ENCODE measurements around the gene ADAMTSL1.

ADAMTSL1 gene

DNA sequence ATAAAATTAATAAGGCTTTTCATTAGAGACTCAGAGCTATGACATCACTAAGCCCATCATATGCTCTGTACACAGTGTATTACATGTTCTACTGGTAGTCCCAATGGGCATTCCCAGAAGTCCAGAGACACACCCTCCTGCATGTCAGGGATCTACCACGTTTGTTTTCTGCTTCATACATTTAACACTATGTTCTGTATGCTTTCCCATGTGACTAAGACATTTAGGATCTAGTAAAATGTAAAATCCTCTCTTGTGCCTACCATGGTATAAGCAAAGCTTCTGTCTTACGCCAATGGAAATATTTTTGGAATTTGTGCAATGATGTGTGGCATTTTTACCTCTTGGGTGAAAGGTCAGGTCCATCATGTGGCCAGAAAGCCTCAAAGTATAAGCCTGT lies 192.4 kb downstream of the ADAMTSL1 start:
- H3K4me1 Mint-ChIP-seq = no peaks in the 10 kb centered on the region
- no peaks in the 10 kb centered on the region for H3K9me3 Mint-ChIP-seq
- H3K36me3 Mint-ChIP-seq = no peaks in the 10 kb centered on the region
- no peaks in the 10 kb centered on the region for H3K27me3 Mint-ChIP-seq
- no peak overlapping the region for H3K27ac Mint-ChIP-seq
- no peak for ATAC-seq
- H3K4me3 Mint-ChIP-seq = no peak overlapping the region

DNA sequence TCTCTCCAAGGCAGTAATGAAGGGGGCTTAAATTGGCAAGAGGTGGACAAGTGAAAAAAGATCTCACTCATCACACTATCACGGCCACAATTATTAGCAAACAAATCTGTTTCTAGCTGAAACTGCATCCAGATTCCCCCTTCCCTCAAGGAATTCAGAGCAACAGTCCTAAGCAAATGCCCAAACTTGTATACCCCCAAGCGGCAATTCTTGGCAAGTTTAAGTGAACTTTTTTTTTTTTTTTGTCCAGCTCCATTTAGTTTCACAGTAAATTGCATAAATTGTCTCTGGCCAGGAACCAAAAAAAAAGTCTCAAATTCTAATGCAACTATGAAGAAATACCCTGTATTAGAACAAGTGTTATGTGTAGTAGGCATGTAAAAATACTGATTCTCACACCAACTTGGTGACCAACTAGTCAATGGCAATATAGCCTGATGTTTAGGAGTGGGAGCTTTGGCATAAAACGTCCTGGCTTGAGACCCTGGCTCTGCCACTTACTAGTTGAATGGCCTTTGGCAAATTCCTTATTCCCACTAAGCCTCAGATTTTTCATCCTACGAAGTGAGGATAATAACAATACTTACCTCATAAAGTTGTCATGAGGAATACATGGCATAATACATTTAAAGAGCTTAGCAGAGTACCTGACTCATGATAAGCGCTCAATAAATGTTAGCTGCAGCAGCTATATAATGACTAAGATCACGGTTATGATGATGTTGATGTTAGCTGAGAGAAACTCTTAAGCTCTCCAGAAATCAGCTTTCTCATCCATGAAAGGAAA lies 193.2 kb downstream of the ADAMTSL1 start:
- Mint-ChIP-seq H3K27ac (no peak overlapping the region), H3K9me3 (no peaks in the 10 kb centered on the region), H3K4me1 (no peaks in the 10 kb centered on the region), H3K36me3 (no peaks in the 10 kb centered on the region), H3K4me3 (no peak overlapping the region), H3K27me3 (no peaks in the 10 kb centered on the region)
- no peak for ATAC-seq

DNA sequence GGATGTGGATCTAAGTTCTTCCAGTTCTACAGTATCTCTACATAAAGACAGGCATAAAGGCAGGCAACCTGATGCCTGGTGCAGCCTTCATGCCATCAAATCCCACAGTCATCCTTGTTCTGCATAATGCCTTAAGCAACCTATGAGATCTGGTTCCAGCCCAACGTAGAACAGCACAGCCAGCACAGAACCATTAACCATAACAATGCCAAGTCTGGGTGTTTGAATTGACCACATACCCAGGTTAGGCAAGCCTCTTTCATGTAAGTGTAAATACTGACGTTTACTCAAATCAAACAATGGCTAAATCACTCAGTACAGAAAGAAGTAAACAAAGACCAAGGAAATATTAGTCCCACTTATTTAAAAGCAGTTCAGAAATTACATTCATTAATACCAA lies 195.0 kb downstream of the ADAMTSL1 start:
- no peak overlapping the region for H3K4me3 Mint-ChIP-seq
- no peaks in the 10 kb centered on the region for H3K27me3 Mint-ChIP-seq
- ATAC-seq = no peak
- H3K9me3 Mint-ChIP-seq = no peaks in the 10 kb centered on the region
- no peaks in the 10 kb centered on the region for H3K36me3 Mint-ChIP-seq
- no peak overlapping the region for H3K27ac Mint-ChIP-seq
- H3K4me1 Mint-ChIP-seq = no peaks in the 10 kb centered on the region

DNA sequence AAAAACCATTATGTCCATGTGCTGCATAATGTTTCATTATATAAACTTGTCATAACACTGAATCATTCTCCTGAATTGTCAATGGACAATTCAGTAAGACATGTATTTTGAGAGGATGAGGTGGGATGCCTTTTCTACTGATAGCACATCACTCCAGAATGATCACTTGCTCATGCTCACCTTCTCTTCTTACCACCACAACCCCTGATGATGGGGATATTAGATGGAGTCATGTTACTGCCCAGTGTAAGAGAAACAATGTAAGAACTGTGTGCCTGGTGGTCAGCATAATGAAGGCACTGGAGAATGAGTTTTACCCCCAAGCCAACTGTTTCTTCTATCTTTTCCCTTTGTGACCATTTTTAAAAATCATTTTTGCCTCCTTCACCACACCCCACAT lies 198.8 kb downstream of the ADAMTSL1 start:
- no peaks in the 10 kb centered on the region for H3K27me3 Mint-ChIP-seq
- no peaks in the 10 kb centered on the region for H3K36me3 Mint-ChIP-seq
- ATAC-seq = no peak

DNA sequence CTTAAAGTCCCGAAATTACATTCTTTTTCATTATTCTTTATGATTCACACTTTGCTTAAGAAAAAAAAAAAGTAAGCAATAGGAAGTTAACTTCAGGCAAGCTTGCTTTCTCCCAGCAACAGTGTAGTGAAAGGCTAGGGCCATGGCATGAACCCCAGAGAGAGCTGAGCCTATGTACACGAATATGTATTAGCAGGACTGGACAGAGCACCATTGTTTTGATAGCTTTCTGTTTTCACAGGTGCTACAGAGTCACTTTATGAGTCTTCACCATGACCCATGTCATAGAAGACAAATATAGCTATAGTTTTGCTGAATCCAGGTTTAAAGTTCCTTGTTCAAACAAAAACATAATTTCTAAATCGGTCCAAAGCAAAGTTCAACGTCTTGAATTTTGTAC lies 199.2 kb downstream of the ADAMTSL1 start:
- peak; percentile 25 for ATAC-seq
- Mint-ChIP-seq H3K36me3 (no peaks in the 10 kb centered on the region), H3K4me3 (no peak overlapping the region), H3K27me3 (no peaks in the 10 kb centered on the region), H3K9me3 (no peaks in the 10 kb centered on the region), H3K4me1 (no peaks in the 10 kb centered on the region), H3K27ac (no peak overlapping the region)

More for the DNA sequence above, 198.8 kb downstream of the ADAMTSL1 start:
- H3K4me3 Mint-ChIP-seq = no peak overlapping the region
- no peaks in the 10 kb centered on the region for H3K9me3 Mint-ChIP-seq
- no peak overlapping the region for H3K27ac Mint-ChIP-seq
- no peaks in the 10 kb centered on the region for H3K4me1 Mint-ChIP-seq

DNA sequence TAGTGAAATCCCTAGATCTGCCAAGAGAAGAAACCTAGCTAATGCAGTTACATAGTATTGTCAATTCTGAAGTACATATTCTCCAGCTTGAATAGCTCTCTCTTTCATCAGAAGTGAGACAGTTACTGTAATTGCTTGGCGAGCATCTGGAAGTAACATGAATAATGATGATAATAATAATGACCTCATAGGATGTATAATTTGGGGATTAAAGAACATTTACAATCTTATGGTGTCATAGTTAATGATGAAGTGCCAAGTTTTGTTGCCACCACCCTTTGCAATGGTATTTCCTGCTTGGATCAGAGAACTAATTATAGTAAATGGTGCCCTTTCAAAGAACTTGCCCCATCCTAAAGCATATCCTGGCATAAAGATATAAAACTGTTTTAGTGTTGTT lies 201.4 kb downstream of the ADAMTSL1 start:
- Mint-ChIP-seq H3K27me3 (no peaks in the 10 kb centered on the region), H3K4me3 (no peak overlapping the region), H3K9me3 (no peaks in the 10 kb centered on the region), H3K36me3 (no peaks in the 10 kb centered on the region), H3K4me1 (no peaks in the 10 kb centered on the region), H3K27ac (no peak overlapping the region)
- no peak for ATAC-seq

DNA sequence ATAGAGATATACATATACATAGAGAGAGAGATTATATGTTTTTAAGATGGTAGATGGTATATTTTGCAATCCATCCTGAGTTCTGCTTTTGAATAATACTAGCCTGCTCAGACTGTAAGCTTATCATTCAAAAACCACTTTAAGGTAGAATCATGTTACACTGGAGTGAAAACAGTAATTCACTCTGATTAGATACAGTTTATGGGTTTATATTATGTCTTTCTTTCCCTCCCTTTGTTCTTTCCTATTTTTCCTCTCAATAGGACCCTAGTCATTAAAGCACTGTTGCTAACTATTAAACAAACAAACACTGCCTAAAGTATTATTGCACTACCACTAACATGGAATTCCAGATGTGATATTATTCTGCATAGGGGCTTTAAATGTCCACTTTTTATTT lies 202.0 kb downstream of the ADAMTSL1 start:
- H3K9me3 Mint-ChIP-seq = no peaks in the 10 kb centered on the region
- no peaks in the 10 kb centered on the region for H3K27me3 Mint-ChIP-seq
- no peak overlapping the region for H3K27ac Mint-ChIP-seq
- no peaks in the 10 kb centered on the region for H3K4me1 Mint-ChIP-seq
- H3K4me3 Mint-ChIP-seq = no peak overlapping the region
- no peaks in the 10 kb centered on the region for H3K36me3 Mint-ChIP-seq
- ATAC-seq = no peak

DNA sequence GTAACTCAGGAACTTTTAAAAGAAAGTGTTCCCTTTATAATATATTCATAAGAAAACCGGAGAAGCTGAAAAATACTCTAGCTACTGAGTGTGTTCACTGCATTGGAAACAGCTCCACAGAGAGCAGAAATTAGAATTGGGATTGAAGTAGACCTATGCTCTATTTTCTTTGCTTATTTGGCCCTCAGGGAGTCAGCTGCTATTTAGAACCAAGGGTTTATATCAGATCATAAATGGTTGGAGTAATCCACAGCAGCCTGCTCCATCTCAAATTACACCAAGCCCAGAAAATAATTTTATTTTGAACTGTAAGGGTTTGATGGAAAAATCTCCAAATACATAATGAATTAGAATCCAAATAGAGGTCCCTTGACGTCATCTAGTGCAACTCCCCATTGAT lies 202.6 kb downstream of the ADAMTSL1 start:
- H3K9me3 Mint-ChIP-seq = no peaks in the 10 kb centered on the region
- no peak overlapping the region for H3K27ac Mint-ChIP-seq
- ATAC-seq = no peak
- no peaks in the 10 kb centered on the region for H3K36me3 Mint-ChIP-seq
- H3K4me1 Mint-ChIP-seq = no peaks in the 10 kb centered on the region
- no peaks in the 10 kb centered on the region for H3K27me3 Mint-ChIP-seq
- H3K4me3 Mint-ChIP-seq = no peak overlapping the region

DNA sequence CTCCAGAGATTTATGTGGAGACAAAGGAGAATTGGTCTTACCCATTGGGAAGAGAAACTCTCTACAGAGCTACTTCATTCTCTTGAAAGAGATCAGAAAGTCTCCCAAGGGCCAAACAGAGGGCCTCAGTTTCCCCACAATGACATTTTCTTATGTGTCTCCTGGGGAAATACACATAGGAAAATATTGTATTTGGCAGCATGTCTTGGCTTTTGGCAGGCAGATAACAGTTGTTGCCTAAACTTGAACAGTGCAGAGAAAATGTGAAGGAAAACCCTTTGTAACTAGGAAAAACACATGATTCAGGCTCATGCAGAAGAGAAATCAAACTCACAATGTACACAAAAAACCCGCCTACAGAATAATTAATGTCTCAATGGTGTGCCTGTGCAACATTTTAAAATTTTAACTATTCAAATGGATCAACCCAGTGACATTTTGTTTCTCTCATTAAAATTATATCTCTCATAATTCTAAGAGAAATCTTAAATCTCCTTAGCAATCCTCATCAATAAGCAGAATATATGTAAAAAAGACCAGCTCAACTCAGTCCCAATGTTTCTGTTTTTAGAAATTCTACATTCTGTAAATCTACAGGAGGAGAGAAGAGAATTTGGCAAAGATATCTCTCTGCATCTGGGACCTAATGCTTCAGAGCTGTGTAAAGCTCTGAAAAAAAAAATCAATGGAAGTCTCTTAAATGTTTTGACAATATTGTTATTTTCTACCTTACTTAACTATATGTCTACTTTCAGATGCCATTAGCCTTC lies 205.1 kb downstream of the ADAMTSL1 start:
- no peak for ATAC-seq
- Mint-ChIP-seq H3K27ac (no peak overlapping the region), H3K4me1 (no peaks in the 10 kb centered on the region), H3K27me3 (no peaks in the 10 kb centered on the region), H3K36me3 (no peaks in the 10 kb centered on the region), H3K9me3 (no peaks in the 10 kb centered on the region), H3K4me3 (no peak overlapping the region)

DNA sequence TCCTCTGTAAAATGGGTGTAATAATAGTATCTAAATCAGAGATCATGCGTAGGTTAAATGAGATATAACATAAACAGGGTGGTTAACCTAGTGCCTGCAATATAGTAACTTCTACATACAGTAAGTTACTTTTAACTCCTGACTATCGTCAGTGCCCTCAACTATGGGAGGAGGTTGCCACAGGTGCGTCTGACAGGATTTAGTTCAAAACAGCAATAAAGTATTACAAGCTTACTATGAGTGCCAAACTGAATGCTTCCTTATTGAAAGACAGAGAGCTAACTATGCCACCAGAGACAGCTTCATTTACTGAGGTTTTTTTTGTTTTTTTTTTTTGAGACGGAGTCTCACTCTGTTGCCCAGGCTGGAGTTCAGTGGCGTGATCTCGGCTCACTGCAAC lies 209.0 kb downstream of the ADAMTSL1 start:
- H3K27me3 Mint-ChIP-seq = no peaks in the 10 kb centered on the region
- H3K36me3 Mint-ChIP-seq = no peaks in the 10 kb centered on the region
- ATAC-seq = no peak
- H3K4me1 Mint-ChIP-seq = no peaks in the 10 kb centered on the region
- H3K4me3 Mint-ChIP-seq = no peak overlapping the region
- no peaks in the 10 kb centered on the region for H3K9me3 Mint-ChIP-seq
- H3K27ac Mint-ChIP-seq = no peak overlapping the region

DNA sequence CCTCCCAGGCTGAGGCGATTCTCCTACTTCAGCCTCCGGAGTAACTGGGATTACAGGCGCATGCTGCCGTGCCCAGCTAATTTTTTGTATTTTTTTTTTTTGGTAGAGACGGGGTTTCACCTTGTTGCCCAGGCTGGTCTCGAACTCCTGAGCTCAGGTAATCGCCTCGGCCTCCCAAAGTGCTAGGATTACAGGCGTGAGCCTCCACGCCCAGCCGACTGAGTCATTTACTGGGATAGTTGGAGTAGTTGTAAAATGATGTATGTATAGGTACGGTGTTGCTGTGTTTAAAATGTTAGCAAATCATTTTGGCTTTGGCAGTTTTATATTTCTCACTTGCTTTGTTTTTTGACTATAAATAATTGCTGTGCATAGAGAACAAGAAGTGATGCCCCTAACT lies 209.4 kb downstream of the ADAMTSL1 start:
- Mint-ChIP-seq H3K27ac (no peak overlapping the region), H3K9me3 (no peaks in the 10 kb centered on the region), H3K36me3 (no peaks in the 10 kb centered on the region), H3K27me3 (no peaks in the 10 kb centered on the region), H3K4me1 (no peaks in the 10 kb centered on the region), H3K4me3 (no peak overlapping the region)
- ATAC-seq = no peak

DNA sequence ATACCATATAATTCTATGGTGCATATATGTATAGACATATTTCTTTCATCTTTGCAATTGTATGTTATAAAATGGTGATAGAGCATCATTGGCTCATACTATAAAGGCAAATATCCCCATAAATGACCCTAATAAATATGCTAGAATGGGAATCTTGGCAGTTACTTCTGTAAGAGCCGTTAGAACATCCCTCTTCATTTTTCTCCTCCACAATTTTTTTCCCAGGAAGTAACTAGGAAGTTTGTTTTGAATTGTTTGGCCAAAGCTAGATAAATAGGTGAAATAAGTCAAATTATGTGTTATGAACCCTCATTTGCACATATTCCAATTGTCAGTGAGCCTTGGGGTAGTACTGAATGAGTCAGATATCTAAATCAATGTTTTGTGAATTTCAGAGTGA lies 209.9 kb downstream of the ADAMTSL1 start:
- Mint-ChIP-seq H3K4me1 (no peaks in the 10 kb centered on the region), H3K9me3 (no peaks in the 10 kb centered on the region), H3K4me3 (no peak overlapping the region), H3K36me3 (no peaks in the 10 kb centered on the region), H3K27ac (no peak overlapping the region), H3K27me3 (no peaks in the 10 kb centered on the region)
- ATAC-seq = no peak

DNA sequence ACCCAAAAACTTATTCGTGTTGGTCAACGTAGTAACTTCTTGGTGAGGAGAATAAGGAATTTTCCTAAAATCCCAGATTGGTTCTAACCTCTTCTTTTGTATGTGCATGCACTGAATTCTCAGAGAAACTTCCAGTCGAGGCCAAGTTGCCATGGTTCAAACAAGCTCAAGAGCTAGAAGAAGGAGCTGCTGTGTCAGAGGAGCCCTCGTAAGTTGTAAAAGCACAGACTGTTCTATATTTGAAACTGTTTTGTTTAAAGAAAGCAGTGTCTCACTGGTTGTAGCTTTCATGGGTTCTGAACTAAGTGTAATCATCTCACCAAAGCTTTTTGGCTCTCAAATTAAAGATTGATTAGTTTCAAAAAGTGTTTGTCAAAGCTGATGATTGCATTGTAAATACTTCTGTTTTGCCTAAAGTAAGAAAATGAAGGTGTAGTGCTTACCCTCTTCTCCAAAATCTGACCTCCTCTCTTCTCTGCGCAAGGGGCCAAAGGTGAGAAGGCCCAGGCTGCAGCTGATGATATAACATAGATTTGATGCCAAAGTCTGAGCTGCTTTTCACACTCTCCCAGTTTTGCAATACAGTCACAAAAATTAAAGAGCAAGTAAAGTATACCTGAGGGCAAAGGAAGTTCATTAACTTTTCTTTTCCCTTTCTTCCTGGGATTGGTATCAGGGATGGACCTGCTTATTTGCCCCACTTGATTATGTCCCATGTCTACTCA lies 210.8 kb downstream of the ADAMTSL1 start:
- Mint-ChIP-seq H3K9me3 (no peaks in the 10 kb centered on the region), H3K4me1 (no peaks in the 10 kb centered on the region)

DNA sequence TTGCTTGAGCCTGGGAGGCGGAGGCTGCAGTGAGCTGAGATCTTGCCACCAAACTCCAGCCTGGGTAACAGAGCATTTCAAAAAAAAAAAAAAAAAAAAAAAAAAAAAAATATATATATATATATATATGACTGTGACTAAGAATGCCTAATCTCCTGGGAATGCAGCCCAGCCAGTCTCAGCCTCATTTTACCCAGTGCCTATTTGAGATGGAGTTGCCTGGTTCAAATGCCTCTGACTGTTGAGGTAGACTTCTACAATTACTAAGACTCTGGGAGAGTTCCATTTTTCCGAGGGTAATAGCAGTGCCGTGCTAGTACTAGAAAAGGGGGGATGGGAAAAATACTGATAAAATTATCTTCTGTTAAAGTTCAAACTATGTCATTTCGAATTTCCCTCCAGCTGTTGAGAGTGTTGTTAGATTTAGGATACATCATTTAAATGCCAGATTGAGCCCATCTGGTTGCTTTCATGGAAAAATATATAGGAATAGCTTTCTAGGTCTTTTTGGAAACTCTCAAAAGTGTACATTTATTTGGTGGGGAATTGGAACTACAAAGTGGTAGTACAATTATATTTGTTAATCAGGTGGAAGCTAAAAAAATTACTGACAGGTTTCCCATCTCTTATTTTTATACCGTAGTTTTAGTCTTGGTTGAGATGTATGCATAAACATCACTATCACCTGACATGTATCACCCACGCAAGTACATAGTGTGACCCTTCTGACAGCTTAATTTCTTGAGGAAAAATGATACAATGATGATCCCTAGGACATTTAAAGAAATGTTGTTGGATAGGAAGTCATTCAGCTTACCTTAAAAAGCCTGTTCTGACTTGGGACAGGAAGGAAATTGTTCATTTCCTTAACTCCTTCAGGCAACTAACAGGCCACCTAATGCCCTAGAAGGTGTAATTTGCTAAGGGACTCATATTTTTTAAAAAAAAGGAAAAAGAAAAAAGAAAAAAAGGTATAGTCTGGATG lies 214.9 kb downstream of the ADAMTSL1 start:
- Mint-ChIP-seq H3K27ac (no peak overlapping the region), H3K4me3 (no peak overlapping the region), H3K27me3 (no peaks in the 10 kb centered on the region), H3K36me3 (no peaks in the 10 kb centered on the region), H3K9me3 (peaks cover 2% of the 10 kb centered on the region), H3K4me1 (no peaks in the 10 kb centered on the region)
- no peak for ATAC-seq

More for the DNA sequence above, 210.8 kb downstream of the ADAMTSL1 start:
- Mint-ChIP-seq H3K27me3 (no peaks in the 10 kb centered on the region), H3K36me3 (no peaks in the 10 kb centered on the region), H3K4me3 (no peak overlapping the region), H3K27ac (no peak overlapping the region)
- ATAC-seq = no peak

DNA sequence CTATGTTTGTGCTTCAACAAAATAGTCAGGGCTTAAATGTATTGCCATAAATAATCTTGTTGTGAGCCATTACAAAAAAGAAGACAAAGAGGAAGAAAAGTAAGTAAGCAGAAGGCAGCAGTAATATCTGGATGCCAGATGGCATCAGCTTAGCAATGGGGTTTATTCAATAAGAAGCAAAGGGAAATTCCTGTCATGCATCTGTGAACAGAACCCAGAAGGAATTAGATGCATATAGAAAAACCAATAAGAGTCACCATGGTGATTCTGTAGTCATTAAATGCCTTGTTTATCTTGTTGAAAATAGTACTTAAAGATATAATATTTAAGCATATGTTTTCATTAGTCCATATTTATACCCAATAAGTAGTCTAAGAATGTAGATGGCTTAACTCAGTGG lies 216.0 kb downstream of the ADAMTSL1 start:
- no peaks in the 10 kb centered on the region for H3K27me3 Mint-ChIP-seq
- H3K4me1 Mint-ChIP-seq = no peaks in the 10 kb centered on the region
- H3K4me3 Mint-ChIP-seq = no peak overlapping the region
- no peak overlapping the region for H3K27ac Mint-ChIP-seq
- peaks cover 6% of the 10 kb centered on the region for H3K9me3 Mint-ChIP-seq
- no peaks in the 10 kb centered on the region for H3K36me3 Mint-ChIP-seq
- ATAC-seq = no peak
